NCI-H1092 (cell line): ENCODE measurements around the gene EEFSEC.

Source experiments
- DNase-seq: peaks from one replicate; lab custom pipeline; 2025; lab: John Stamatoyannopoulos, UW

EEFSEC gene

GRCh38 chr3:128242818-128243601 is 89.7 kb downstream of the EEFSEC start:
- no peak for DNase-seq

- DNase-seq: no peak
These were observed 90.6 kb downstream of the EEFSEC start for GRCh38 chr3:128243602-128244504.

DNA sequence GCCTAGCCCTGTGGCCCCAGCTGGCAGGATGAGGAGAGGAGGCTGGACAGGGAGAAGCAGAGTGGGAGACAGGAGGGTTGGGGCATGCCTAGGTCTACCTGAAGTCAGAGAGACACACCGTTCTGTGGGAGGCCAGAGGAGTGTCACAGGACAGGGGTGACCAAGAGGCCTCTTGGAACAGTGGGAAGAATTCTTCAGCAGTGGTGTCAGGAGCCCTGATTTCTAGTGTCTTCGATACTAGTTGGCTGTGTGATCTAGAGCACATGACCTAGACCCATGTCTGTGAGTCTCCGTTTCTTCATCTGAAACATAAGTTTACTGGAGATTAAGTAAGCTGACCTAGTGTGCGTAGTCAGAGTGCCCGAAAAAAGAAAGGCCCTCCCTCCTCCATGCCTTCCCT is 92.2 kb downstream of the EEFSEC start:
- no peak for DNase-seq

DNA sequence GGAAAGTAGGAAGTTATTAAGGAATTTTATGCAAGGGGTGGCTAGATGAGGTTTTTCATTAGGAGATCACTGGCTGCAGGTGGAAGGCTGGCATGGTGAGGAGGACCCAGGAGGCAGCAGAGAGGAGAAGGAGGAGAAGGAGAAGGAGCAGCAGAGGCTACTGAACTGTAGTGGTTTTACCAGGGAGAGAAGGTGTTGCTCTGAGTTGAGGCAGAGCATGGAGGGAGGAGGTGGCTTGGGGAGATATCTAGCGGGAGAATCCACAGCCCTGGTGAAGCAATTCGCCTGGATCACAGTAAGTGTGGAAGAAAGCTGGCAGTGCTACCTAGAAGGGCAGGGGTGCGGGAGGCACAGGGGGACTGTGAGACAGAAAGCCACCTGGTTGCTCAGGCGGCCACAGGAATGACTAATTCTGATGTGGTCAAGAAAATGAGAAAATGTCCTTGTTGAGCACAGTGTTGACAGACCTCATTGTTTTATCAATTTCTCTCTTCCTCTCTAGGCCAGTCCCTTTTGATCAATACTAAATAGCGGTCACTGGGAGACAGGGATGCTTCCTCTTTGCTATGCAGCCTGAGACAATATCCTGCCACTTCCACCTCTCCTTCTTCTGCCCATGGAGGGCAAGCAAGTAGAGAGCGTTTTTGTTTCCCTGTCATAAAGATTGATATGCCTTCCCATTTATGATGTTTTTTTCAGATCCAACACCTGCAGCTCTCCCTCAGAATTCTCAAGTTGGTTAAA is 94.6 kb downstream of the EEFSEC start:
- DNase-seq: no peak

DNA sequence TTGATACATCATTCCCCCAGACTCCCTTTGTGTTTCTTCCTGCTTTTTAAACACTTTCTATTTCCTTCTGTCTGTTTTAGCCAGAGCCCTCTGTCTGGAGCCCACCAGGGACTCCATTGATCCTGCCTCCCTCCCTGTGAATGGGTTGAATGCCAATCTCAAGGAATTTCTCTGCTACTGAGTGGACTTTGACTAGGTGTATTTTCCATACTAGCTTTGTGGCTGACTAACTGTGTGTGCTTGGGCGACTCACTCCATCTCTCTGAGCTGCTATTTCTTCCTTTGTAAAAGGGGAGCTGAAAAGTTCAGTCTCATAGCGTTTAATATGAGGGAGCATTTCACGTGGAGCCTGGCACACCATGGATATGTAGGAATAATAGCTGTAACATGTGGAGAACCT is 98.8 kb downstream of the EEFSEC start:
- no peak for DNase-seq

GRCh38 chr3:128253150-128253549 is 99.9 kb downstream of the EEFSEC start:
- DNase-seq: no peak

- DNase-seq: no peak
These were observed 100.8 kb downstream of the EEFSEC start for GRCh38 chr3:128254066-128254590.

DNA sequence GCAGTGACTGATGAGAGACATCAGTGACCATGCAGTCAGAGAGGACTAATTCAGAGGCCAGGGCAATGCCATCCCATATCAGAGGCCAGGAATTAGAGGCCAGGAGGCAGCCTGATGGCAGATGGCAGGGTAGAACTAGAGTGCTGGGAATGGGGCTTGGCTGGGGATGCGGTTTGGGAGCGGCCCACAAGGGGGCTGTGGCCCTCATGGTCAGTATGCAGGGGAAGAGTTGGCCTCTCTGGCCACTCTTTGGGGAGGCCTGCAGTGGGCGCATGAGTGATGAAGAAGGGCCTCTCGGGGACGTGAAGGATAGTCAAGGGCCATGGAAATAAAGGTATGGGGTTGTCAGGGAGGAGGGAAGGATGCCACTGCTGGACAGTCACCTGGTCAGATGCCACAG is 101.7 kb downstream of the EEFSEC start:
- no peak for DNase-seq

DNA sequence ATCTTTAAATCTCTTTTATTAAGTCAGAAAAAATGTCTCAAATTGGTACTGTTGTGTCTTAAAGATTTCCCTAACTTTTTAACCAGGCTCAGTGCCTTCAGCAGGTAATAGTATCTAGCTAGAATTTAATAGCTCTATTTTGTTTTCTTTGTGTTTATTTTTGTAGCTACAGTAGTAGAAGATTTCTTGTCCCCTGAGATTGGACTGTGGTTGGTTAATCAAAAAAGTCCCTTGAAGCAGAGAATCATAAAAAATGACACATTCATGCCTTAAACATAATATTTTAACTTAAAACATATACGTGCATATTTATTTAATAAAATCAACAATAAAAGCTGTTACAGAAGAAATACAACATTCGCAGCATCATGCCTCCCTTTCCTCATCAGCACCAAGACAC is 102.8 kb downstream of the EEFSEC start:
- DNase-seq: no peak

GRCh38 chr3:128257632-128258031 is 104.4 kb downstream of the EEFSEC start:
- DNase-seq: no peak

DNA sequence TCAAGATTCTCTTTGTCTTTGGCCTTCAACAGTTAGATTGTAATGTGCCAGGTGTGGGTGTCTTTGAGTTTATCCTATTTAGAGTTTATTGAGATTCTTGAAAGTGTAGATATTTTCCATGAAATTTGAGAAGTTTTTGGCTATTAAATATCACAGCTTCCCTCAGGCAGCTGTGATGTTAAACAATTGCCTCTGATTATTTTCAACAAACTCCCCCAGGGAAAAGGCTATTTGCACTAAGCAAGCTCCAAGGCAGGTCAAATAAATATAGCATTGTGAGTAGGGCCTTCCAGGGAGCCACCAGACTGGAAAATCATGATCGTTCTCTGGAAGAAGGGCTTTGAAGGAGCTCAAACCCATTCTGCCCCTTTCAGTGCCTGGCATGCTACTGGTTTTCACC is 107.0 kb downstream of the EEFSEC start:
- DNase-seq: no peak

DNA sequence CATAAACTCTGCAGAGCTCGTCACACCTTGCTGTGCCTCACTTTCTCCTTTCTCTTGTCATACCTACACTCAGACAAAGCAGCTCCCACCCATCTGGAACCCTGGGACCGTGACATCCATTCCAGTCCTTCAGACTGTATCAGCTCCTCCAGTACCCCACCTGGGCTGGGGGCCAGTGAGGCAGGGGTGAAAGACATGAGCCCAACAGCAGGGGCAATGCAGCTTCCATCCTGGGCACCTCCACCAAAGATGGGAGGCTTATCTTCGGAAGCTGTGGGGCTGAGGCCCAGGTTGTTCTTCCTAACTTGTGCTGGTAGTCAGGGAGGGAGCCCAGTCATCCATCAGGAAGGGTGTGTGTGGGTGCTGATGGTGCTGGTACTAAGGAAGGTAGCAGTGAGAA is 109.2 kb downstream of the EEFSEC start:
- no peak for DNase-seq

GRCh38 chr3:128263118-128263517 is 109.8 kb downstream of the EEFSEC start:
- DNase-seq: no peak

- DNase-seq: no peak
These were observed 110.7 kb downstream of the EEFSEC start for GRCh38 chr3:128263946-128264345.

DNA sequence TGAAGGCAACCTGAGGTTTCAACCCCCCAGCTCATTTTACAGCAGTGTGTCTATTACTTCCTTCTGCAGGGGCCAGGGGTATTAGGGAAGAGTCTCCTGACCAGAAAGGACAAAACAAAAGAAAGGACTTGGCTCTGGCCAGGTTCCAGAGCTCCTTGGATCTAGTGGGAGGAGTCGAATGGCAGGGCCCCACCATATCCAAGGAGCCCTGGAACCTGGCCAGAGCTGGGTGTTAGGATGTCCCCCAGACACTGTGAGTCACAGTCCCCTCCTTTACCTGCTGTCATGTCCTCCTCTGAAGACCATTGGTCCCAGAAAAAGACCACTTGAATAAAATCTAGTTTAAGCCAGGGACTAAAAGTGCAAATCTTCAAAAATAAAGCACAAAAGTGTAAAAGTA is 113.2 kb downstream of the EEFSEC start:
- DNase-seq: peak; percentile 39

DNA sequence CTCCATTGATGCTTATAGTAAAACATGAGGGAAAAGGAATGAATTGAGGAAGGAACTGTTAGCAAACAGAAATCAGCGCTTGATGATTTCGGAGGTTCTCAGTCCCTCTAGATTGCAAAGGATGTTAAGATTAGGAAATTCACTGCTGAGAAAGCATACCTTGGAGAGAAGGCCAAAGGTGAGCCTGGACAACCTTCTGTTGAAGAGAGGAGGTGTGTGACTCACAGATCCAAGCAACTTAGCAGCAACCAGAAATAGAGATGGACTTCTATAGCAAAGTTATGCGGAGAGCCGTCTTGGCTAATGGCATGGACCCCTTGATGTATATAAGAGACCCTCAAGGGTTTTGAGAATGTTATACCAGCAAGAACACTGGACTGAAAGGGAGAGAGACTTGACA is 114.3 kb downstream of the EEFSEC start:
- no peak for DNase-seq

DNA sequence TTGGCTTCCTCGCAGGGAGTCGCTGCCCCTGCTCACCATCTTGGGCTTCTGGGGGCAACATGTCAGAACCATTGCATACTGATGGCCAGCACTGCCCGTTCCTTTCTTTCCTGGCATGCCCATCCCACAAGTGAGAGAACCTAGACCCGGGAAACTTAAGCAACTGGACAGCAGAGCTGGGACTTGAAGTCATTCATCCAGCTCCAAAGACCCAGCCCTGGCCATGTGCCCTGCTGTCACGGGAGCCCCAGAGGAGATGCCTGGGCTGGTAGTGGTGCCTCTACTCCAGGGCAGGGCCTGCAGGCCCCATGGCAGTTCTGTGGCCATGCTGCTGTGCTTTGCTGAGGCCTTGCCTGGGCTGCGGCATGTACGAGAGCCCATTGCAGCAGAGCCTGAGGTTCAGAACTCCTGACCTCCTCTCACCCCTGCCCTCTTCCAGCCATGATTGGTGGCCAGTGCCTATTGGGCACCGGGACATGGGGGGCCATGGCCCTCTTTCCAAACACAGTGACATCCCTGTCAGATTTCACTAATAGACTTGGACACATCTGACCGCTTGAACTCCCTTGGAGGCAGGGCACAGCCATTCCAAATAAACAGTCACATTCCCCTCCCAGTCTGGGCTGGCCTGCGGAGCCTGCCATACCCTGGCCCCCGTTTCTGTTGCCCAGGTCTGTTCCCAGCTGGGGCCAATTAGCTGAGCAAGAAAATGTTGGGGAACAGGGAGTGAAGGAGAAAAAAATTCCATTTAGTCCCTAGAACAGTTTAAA is 115.9 kb downstream of the EEFSEC start:
- no peak for DNase-seq

- DNase-seq: no peak
These were observed 116.5 kb downstream of the EEFSEC start for GRCh38 chr3:128269796-128270195.

GRCh38 chr3:128270559-128271492 is 117.5 kb downstream of the EEFSEC start:
- DNase-seq: no peak
